GM21423 (cell line): ENCODE measurements around the gene MTSS2.

ENCODE experiments used
- ATAC-seq: cut with Tn5 transposase; IDR thresholded peaks from one replicate; pipeline ENCODE4 v1.9.1; 2021; ENCODE audit warnings: mild to moderate bottlenecking, moderate library complexity; ENCODE audit not compliant: unreplicated experiment

The MTSS2 gene

GRCh38 chr16:70700101-70701020 lies 14.5 kb upstream of the MTSS2 start:
- ATAC-seq = no peak

- ATAC-seq = no peak
Measured at GRCh38 chr16:70699696-70700095, 13.8 kb upstream of the MTSS2 start.

GRCh38 chr16:70698901-70699300 lies 13.0 kb upstream of the MTSS2 start:
- ATAC-seq = no peak

GRCh38 chr16:70697594-70698170 lies 11.8 kb upstream of the MTSS2 start:
- no peak for ATAC-seq

GRCh38 chr16:70696952-70697593 lies 11.2 kb upstream of the MTSS2 start:
- no peak for ATAC-seq

GRCh38 chr16:70696355-70696754 lies 10.5 kb upstream of the MTSS2 start:
- no peak for ATAC-seq

GRCh38 chr16:70695331-70696070 lies 9.6 kb upstream of the MTSS2 start:
- ATAC-seq = peak; percentile 47

- no peak for ATAC-seq
Measured at GRCh38 chr16:70694868-70695218, 9.0 kb upstream of the MTSS2 start.

GRCh38 chr16:70694088-70694867 lies 8.4 kb upstream of the MTSS2 start:
- ATAC-seq = no peak

- no peak for ATAC-seq
Measured at GRCh38 chr16:70692873-70693671, 7.2 kb upstream of the MTSS2 start.

- no peak for ATAC-seq
Measured at GRCh38 chr16:70692130-70692872, 6.4 kb upstream of the MTSS2 start.

GRCh38 chr16:70691223-70692129 lies 5.6 kb upstream of the MTSS2 start:
- no peak for ATAC-seq

- ATAC-seq = no peak
Measured at GRCh38 chr16:70689970-70690891, 4.4 kb upstream of the MTSS2 start.

- no peak for ATAC-seq
Measured at GRCh38 chr16:70689035-70689969, 3.4 kb upstream of the MTSS2 start.

GRCh38 chr16:70688246-70688742 lies 2.4 kb upstream of the MTSS2 start:
- no peak for ATAC-seq
